GM19395 (cell line): ENCODE data around the gene ZNF432.
"Not testable (repeated sequence)": the region's sequence is repeated elsewhere in the genome, so short reads cannot be mapped to it uniquely, and the experiment has no call there.

ENCODE experiments used
- ATAC-seq: cut with Tn5 transposase; IDR thresholded peaks from one replicate; pipeline ENCODE4 v1.9.1; 2021; ENCODE audit warnings: mild to moderate bottlenecking, moderate library complexity; ENCODE audit not compliant: unreplicated experiment

Gene ZNF432

GRCh38 chr19:52048555-52049501 is at the start of gene ZNF432:
Gene ZNF432, minus strand, starts transcription at chr19:52048838. Its CDS starts 1,970 bp downstream, at chr19:52046868.
- peak; percentile 87 for ATAC-seq

DNA sequence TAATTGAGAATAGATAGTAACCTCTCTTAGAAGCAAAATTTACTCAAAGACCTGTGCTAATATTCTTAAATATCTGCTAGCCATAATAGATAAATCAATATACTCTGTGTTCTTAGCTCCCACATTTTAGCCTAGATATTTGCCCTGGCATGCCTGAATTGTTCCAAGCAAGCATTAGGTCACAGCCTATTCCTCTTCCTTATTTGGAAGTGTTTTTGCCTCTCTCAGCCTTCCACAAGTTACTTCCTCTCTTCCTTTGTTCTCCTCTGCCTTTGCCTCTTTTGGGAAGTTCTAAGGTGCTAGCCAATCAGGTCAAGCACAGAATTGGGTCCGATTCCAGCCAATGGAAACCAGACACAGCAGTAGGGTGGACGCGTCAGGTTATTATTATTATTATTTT is 47.8 kb upstream of the ZNF432 start:
- ATAC-seq: not testable (repeated sequence)

DNA sequence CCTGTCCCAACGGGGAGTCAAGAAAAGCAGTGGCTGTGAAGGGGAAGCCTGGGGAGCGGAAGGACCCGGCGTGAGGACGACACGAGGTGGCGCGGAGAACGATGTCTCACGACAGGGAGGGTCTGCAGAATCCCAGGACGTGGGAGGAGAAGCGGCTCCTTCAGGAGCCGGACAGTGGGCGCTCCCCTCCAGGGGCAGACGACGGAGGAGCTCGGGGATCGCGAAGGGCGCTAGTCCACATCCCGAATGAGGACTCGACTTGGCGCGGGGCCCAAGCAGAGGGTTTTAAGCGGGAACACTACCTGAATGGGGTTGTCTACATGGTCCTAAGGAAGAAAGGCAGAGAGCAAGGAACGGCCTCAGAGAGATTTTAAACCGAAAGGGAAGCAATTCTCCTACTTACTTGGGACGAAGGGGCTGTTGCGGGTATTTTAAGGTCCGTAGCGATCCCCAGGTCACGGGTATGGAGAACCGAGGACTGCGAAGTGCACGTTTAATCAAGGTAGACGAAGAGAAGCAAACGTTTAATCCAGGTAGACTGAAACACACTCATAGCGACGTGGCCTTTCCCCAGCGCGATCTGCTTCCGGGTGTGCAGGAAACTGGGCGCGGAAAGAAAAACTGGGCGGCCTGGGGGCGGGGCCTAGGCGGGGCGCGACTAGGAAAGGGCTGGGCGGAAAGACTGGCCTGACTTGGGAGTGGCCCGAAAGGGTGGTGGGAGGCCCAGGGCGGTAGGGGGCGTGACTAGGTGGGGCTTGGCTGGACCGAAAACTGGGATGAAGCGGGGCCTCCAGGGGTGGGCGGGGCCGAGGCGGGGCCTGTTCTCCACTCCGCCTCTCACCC is 46.8 kb upstream of the ZNF432 start, which contains the start of gene ZNF841:
Gene ZNF841, minus strand, starts transcription at position 594 of the 843 bp plus-strand sequence. CDS start 10,964 bp downstream, outside the sequence.
- peak; percentile 90 for ATAC-seq

DNA sequence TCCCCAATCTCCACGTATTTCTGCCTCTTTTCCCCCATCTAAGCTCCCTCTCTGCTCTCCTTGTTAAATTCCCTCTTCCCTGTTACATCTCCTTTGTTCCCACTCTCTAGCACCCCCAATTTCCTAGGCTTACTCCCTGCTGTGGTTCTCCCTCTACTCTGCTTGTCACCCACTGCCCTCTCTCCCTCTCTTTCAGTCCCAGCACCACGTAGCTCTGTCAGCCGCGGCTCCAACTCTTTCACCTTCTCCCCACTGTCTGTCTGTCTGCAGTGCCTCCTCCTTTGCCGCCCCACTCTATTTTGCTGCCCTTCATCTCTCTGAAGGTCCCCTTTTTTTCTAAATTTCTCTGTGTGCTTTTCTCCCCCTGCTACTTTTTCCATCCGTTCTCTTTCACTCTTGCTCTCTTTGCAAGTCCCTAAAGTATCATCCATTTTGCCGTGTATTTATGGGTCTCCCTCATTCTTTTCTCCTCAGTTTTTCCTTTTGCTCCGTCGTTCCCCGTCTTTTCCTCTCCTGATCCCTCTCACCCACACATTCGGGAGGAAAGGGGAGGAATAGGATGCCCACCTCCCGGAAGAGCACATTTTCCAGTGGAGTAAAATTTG is 46.0 kb upstream of the ZNF432 start:
- ATAC-seq: no peak

DNA sequence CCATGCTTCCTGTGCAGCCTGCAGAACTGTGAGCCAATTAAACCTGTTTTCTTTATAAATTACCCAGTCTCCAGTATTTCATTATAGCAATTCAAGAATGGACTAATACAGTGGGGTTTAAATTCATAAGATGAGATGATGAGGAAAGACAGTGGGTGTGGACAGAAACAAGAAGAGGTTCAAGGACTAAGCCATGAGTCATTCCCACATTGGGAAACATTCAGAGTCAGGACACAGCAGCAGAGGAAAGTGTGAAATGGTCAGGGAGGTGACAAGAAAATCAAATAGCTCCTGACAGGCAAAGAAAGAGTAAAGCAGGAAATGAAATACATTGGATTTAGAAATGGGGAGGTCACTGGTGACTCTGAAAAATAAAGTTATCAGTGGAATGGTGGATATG is 37.8 kb upstream of the ZNF432 start:
- ATAC-seq: no peak

DNA sequence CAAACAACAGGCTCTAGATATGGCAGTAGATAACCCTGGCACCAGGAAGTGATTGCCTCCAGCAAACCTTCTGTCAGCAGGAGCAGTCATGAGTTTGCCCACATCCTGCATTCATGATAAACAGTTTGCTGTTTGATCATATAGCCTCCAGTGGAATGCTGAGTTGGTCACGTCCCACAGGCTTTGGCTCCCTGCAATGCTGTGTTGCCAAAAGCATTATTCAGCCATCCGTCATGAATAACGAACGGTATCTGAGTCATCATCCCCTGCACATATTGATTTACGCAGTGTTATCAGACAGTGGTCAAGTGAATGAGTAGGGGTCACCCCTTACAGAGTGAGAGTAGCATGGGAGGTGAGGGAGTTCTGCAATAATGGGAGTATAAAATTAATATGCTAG is 21.9 kb upstream of the ZNF432 start:
- ATAC-seq: no peak

GRCh38 chr19:52069653-52070052 is 21.0 kb upstream of the ZNF432 start:
- ATAC-seq: no peak

DNA sequence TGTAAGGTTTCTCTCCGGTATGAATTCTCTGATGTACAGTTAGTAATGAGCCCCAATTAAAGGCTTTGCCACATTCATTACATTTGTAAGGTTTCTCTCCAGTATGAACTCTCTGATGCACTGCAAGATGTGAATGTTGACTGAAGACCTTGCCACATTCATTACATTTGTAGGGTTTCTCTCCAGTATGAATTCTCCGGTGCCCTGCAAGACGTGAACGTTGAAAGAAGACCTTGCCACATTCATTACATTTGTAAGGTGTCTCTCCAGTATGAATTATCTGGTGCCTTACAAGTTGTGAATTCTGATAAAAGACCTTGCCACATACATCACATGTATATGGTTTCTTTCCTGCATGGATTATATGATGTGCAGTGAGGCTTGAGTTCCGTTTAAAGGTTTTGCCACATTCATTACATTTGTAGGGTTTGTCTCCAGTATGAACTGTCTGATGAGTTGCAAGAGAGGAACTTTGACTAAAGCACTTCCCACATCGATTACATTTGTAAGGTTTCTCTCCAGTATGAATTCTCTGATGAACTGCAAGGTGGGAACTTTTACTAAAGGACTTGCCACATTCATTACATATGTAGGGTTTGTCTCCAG is 17.7 kb upstream of the ZNF432 start:
- ATAC-seq: no peak

GRCh38 chr19:52065399-52065798 is 16.8 kb upstream of the ZNF432 start:
- no peak for ATAC-seq

GRCh38 chr19:52056480-52056879 is 7.8 kb upstream of the ZNF432 start:
- ATAC-seq: not testable (repeated sequence)

- ATAC-seq: not testable (repeated sequence)
These were observed 3.1 kb upstream of the ZNF432 start for GRCh38 chr19:52051736-52052135.

DNA sequence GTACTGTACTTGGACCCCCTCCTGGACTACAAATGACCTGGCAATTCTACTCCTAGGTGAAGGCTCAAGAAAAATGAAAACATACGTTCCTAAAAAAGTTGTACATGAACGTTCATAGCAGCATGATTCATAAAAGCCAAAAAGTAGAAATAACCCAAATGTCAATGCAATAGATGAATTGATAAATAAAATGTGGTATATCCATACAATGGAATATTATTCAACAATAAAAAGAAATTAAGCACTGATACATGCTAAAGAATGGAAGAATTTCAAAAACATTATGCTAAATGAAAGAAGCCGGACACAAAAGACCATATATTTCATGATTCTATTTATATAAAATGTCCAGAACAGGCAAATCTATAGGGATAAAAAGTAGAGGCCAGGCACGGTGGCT is 9.5 kb downstream of the ZNF432 start:
- no peak for ATAC-seq

- no peak for ATAC-seq
These were observed 14.4 kb downstream of the ZNF432 start for GRCh38 chr19:52034051-52034728.

DNA sequence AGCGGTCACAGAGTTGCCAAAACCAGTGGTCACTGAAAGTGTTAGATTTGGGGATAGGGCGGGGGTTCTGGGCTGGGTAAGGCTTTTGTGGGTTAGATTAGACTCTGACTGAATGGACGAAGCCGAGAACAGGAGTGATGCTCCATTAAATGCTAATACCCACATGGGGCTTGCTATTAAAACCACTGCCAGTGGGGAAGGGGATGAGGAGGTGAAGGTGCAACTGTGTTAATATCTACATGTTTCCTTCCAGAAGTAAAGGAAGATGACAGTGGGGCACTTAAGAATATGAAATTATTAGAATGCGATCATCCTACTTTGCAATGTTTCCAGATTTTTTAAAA is 19.9 kb downstream of the ZNF432 start:
- ATAC-seq: peak; percentile 26

DNA sequence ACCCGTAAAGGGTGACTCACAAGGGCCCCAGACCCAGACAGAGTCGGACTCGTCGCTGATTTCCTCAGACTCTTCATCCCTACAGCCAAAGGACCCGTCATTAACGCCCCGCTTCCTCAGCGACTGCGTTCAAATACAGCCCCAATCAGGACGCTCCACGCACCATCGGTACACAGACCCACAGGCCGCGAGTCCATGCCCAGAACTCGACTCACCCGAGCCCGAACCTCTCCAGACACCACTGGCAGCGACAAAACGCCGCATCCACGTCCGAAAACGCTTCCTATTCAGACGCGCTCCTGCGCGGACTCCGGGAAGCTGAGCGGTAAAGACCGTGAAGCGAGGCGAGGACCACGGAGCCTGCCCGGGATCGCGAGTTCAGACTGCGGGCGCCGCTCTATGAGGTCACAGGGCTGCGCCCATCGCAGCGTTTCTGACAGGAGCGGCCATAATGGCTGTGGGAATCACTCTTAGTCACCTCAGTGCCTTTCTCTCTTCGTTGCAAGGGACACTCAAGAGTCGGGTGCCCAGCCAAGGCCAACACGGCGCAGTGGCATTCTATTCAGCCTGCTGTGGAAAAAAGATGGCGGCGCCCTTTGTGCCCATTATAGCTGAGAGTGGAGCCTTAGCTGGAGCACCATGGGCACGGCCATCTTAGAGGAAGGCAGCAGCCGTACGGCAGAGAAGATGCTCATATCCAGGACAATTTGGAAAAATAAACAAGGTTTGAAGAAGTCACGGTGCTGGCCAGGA is 20.4 kb downstream of the ZNF432 start, which contains the start of gene ZNF614:
Gene ZNF614, minus strand, starts transcription at position 353 of the 753 bp plus-strand sequence. CDS start 2,634 bp downstream, outside the sequence.
- peak; percentile 89 for ATAC-seq

- not testable (repeated sequence) for ATAC-seq
These were observed 22.2 kb downstream of the ZNF432 start for GRCh38 chr19:52026255-52026990.

DNA sequence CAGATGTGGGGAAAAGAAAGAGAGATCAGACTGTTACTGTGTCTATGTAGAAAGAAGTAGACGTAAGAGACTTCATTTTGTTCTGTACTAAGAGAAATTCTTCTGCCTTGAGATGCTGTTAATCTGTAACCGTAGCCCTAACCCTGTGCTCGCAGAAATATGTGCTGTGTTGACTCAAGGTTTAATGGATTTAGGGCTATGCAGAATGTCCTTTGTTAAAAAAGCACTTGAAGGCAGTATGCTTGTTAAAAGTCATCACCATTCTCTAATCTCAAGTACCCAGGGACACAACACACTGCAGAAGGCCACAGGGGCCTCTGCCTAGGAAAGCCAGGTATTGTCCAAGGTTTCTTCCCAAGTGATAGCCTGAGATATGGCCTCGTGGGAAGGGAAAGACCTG is 24.2 kb downstream of the ZNF432 start:
- ATAC-seq: not testable (repeated sequence)

DNA sequence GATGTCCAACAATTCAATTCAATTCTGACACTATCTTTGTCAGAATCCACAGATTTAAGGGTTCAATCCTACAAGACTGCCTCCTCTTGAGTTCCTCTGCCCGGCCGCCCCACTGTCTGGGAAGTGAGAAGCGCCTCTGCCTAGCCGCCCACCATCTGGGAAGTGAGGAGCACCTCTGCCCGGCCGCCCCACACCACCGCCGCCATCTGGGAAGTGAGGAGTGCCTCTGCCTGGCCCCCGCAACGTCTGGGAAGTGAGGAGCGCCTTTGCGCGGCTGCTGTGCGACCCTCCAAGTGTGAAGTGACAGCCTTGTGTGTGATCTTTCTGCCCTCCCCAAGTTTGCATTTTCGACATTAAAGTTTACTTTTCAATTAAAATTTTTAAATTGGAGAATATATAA is 26.4 kb downstream of the ZNF432 start:
- ATAC-seq: no peak

GRCh38 chr19:52020506-52020905 is 28.1 kb downstream of the ZNF432 start:
- no peak for ATAC-seq
